Activated CD4-positive, alpha-beta T cell treated with anti-CD3 and anti-CD28 coated beads, Interleukin-2, amount 50 U/mL, for 24 hours (primary cell): Measurements from ENCODE around the gene ITGB7.

Experiments
- DNase-seq, 2 donors: peaks; one replicate each; pipeline ENCODE4 v3.0.0-alpha.2; 2020; ENCODE audit warnings: low read depth in 1 of 2, low spot score in 1 of 2

ITGB7 gene, protein sequence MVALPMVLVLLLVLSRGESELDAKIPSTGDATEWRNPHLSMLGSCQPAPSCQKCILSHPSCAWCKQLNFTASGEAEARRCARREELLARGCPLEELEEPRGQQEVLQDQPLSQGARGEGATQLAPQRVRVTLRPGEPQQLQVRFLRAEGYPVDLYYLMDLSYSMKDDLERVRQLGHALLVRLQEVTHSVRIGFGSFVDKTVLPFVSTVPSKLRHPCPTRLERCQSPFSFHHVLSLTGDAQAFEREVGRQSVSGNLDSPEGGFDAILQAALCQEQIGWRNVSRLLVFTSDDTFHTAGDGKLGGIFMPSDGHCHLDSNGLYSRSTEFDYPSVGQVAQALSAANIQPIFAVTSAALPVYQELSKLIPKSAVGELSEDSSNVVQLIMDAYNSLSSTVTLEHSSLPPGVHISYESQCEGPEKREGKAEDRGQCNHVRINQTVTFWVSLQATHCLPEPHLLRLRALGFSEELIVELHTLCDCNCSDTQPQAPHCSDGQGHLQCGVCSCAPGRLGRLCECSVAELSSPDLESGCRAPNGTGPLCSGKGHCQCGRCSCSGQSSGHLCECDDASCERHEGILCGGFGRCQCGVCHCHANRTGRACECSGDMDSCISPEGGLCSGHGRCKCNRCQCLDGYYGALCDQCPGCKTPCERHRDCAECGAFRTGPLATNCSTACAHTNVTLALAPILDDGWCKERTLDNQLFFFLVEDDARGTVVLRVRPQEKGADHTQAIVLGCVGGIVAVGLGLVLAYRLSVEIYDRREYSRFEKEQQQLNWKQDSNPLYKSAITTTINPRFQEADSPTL

DNA sequence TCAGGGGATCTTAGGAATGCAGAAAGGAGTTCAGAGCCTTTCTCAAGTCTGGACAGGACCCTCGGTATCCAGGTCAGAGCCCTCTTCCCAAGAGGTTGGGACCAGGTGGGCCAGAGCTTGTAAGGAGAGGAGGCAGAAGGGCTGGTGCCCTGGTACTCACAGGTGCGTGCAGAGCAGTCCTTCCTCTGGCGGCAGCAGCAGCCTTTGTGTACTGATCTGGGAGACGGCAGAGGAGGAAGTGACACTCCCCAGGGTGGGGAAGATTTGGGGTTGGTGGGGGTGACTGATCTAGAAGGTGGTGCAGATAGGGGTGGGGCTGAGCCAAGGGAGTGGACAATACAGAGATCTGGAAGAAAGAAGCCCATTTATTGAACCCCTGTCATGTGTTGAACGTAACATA lies at the start of gene ITGB7:
Gene ITGB7 (minus strand): TSS at position 210 of the 400 bp plus-strand sequence. CDS start 6,808 bp downstream, outside the sequence.
- DNase-seq: peak in 1 of 2 donors; percentile 44

GRCh38 chr12:53255996-53256395 lies 48.9 kb upstream of the ITGB7 start:
- DNase-seq: no peak

DNA sequence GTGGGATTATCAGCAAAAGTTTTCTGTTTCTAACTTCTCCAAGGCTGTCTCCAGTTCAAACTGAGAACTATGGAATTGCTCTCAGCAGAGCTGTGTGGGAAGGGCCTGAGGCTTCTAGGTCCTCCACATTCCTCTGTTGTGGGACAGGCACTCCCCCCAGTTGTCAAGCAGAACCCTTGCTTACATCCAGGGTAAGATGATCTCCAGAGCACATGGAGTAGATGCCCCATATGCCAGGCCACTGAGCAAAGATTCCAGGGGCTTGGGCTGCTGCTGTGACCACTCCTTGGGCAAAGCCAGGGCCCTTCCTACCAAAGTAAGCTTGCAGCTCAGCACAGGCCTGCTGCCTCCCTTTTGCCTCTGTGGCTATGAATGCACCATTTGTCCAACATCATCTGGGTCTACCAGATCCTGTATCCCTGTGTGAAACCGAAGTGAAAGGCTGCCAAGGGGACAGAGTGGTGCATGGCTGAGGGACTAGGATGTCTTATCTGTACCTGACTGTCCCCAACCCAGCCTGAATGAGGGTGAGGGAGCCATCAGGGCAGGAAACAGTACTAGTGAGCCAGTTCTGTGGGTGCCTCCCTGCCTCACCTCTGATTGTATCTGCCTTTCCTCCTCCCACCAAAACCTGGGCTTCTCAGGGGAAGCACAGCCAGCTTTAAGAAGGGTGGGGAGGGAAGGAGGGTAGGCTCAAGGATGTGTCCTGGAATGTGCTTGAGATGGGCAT lies 47.9 kb upstream of the ITGB7 start:
- DNase-seq: no peak

GRCh38 chr12:53253298-53253697 lies 46.2 kb upstream of the ITGB7 start:
- no peak for DNase-seq

GRCh38 chr12:53252349-53252916 lies 45.4 kb upstream of the ITGB7 start:
- no peak for DNase-seq

- DNase-seq: peak; percentile 51 to 56
These were observed 44.7 kb upstream of the ITGB7 start for GRCh38 chr12:53251477-53252348.

GRCh38 chr12:53245286-53245685 lies 38.2 kb upstream of the ITGB7 start:
- no peak for DNase-seq

GRCh38 chr12:53244337-53244736 lies 37.3 kb upstream of the ITGB7 start:
- no peak for DNase-seq

DNA sequence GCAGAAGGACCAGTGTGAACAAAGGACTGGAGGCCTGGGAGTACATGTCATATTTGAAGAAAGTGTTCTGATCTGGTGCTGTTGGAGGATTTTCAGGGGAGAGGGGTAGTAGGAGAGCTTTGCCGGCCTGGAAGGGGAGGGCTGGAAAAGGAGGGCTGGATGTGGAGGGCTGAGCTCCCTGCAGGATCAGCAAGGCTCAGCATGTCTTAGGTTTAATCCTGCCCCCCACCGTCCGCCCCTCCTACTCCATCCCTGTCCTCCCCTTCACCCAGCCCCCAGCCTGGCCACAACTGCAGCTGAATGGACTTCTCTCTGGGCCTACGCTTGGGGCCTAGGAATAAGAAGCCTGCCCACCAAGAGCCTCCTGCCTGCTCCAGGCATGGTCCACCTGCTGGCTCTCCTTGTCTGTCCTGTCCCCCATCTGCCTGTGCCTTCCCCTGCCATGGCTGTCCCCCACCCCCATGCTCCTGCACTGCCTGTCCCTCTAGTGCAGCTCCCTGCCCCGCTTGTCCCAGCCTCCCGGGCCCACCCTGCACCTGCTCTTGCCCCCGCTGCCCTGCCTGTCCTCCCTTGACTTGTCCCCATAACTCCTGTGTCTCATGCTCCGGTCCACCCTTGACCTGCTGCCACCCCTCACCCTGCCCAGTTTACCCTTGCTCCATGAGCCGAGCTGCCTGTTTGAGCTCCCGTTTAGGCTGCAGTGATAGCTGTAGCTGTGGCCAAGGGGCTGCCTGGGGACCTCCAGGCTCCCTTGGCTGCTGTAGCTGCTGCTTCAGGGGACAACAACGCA lies 34.8 kb upstream of the ITGB7 start:
- no peak for DNase-seq

DNA sequence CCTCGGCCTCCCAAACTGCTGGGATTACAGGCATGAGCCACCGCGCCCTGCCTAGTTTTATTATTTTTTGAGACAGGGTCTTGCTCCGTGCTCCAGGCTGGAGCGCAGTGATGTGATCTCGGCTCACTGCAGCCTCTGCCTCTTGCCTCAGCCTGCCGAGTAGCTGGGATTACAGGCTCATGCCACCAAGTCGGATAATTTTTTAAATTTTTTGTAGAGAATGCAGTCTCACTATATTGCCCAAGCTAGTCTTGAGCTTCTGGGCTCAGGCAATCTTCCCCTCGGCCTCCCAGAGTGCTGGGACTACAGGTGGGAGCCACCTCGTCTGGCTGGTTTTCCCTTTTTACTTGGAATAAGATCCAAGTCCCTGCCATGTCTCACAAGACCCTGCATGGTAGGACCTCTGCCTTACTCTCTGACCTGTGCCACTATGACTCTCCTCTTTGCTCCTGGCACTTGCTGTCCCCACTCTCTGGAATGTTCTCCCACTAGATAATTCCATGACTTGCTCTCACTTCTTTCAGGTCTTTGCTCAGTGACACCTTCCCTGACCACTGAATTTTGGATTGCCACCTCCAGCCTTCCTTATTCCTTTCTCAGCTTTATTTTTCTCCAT lies 32.7 kb upstream of the ITGB7 start:
- DNase-seq: no peak

DNA sequence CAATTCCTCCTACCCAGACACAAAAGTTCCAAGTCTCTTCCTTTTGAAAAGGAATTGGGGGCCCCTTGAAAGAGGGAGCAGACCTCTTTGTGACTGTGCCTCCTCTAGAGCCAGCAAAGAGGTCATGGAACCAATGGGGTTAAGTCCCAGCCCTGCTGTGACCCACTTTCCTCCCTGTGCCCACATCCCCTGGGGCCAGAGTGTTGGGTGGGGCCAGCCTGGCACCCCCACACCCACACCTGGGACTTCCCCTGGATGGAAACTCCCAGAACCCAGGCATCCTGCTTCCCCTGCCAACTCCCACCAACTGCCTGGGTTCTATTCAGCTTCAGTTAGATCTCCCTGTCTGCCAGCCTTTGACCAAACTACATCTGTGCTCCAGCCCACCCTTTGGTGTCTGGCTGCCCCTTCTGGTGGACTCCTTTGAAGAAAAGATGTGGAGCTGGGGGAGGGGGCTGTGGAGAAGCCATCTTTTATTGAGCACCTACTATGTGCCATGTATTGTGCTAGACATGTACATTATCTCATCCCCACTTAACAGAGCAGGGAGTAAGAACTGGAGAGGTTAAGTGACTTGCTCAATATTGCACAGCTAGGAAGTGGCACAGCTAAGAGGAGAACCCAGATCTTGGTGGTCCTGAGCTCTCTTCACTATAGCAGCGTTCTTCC lies 29.5 kb upstream of the ITGB7 start:
- DNase-seq: no peak

GRCh38 chr12:53235742-53236442 lies 28.8 kb upstream of the ITGB7 start:
- DNase-seq: no peak

DNA sequence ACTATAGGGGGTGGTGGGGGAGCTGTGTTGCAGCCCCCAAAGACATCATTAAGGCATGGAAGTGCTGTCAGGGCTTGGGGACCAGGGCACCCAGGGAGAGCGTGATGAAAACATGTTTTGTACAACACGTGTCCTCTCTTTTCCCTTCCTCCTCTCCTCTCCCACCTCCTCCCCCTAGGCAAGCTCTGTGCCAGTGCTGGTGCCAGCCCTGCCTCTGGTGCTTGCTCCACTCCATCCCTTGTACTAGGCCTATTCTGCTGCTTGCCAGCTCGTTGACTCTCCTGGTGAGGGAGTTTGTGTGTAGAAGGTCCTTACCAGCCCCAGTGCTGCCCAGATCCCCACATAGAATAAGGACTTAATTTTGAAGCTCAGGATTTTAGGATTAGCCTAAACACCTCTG lies 28.1 kb upstream of the ITGB7 start:
- no peak for DNase-seq

DNA sequence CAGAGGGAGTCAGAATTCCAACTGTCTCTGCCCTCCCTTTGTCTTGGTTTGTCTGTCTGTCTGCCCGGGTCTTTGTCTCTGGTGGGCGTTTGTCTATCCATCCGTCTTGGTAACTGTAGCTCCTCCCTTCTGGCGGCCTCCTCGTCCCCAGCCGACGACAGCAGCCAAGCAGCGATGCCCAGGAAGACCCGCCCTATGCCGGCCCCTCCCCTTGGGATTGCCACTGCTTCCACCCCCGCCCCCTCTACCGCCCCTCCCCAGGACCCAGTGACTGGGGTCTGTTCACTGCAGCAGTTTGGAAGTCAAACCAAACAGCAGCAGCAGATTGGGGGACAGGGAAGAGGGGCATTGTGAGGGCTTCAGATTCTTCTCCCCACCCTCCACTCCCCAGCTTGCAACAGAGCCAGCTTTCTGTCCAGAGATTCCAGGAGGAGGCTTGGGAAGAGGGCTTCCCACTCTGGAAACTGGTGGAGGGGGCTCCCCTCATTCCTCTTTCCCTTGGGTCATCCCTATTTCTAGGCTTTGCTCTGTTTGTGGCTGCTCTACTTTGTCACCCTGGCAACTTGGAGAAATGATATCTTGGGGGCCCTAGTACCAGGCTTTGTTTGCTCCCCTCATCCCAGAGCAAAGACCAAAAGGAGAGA lies 27.3 kb upstream of the ITGB7 start:
- DNase-seq: no peak

GRCh38 chr12:53233671-53234121 lies 26.6 kb upstream of the ITGB7 start:
- DNase-seq: no peak

GRCh38 chr12:53232646-53233461 lies 25.8 kb upstream of the ITGB7 start:
- no peak for DNase-seq
